ENCODE data around the gene P2RY1. TPM values are rescaled to one million over a fixed set of nuclear protein-coding genes. Genes with fewer than 3 reads are reported as not detected.

The P2RY1 gene
- total RNA-seq, 1 experiment from 2014 or later: 1.2 TPM

- DNase-seq: no peak
- H4K20me1 ChIP-seq (ENCODE audit: insufficient read depth): no peaks in the 10 kb centered on the region
- H3K9me2 ChIP-seq (ENCODE audit: insufficient read depth): no peaks in the 10 kb centered on the region
- no TSS peak for BruUV-seq (replicated peaks)
- no peaks in the 10 kb centered on the region for H3K27me3 ChIP-seq (ENCODE audit: insufficient read depth, low read depth)
- no peak for TF ChIP-seq CTCF (conservative IDR thresholded peaks at IDR 0.05)
- H3K4me1 ChIP-seq (replicated peaks; ENCODE audit: insufficient read depth): no peaks in the 10 kb centered on the region
- peak overlapping the region; percentile 42; the same call in 1 of the 2 replicates for H2AFZ ChIP-seq
- H3K4me2 ChIP-seq: no peak overlapping the region
- H3K4me3 ChIP-seq: no peak overlapping the region
- no peaks in the 10 kb centered on the region; the same call in 1 of the 2 replicates for H3K9me3 ChIP-seq (ENCODE audit: insufficient read depth, low read depth)
- H3K36me3 ChIP-seq (ENCODE audit: low read depth): no peaks in the 10 kb centered on the region
- ChIA-PET POLR2A (ENCODE audit: unreplicated experiment) (no interaction called here), CTCF (no interaction called here)
- intact Hi-C loops (cut with micrococcal nuclease; ENCODE audit: unreplicated experiment): no loop called here
- no peak overlapping the region for H3K27ac ChIP-seq
- no peaks in the 10 kb centered on the region for H3K79me2 ChIP-seq (ENCODE audit: low read depth)
- no peaks in the 10 kb centered on the region for H3F3A ChIP-seq (ENCODE audit: insufficient read depth, low read depth)
These were observed 50.1 kb downstream of the P2RY1 start for GRCh38 chr3:152885076-152885475.

Measured in PC-9 (cell line).